Islet of Langerhans (tissue), 1 donor: ENCODE measurements around the gene SECTM1.
A peak's percentile ranks its signal among the peaks of the same experiment; 100 is the strongest.
"Not testable (repeated sequence)": the region's sequence is repeated elsewhere in the genome, so short reads cannot be mapped to it uniquely, and the experiment has no call there.

ENCODE experiments used
- FAIRE-seq: peaks from one replicate; lab custom pipeline; 2011; peaks lifted over from hg19 to GRCh38; lab: Jason Lieb, UNC

The SECTM1 gene

GRCh38 chr17:82369211-82369610 lies 35.6 kb upstream of the SECTM1 start:
- no peak for FAIRE-seq

- no peak for FAIRE-seq
Measured at GRCh38 chr17:82367724-82368524, 34.4 kb upstream of the SECTM1 start.

- FAIRE-seq = no peak
Measured at GRCh38 chr17:82366749-82367148, 33.2 kb upstream of the SECTM1 start.

GRCh38 chr17:82365606-82366295 lies 32.2 kb upstream of the SECTM1 start:
- no peak for FAIRE-seq

- no peak for FAIRE-seq
Measured at GRCh38 chr17:82361885-82362633, 28.5 kb upstream of the SECTM1 start.

- not testable (repeated sequence) for FAIRE-seq
Measured at GRCh38 chr17:82359451-82360074, 26.0 kb upstream of the SECTM1 start.

GRCh38 chr17:82358465-82359350 lies 25.1 kb upstream of the SECTM1 start, which contains the start of gene TEX19:
TSS of gene TEX19 (plus strand) at chr17:82359247. CDS start at chr17:82362151, 2,904 bp downstream.
- FAIRE-seq = no peak

GRCh38 chr17:82357394-82357793 lies 23.8 kb upstream of the SECTM1 start:
- no peak for FAIRE-seq

GRCh38 chr17:82356845-82357355 lies 23.3 kb upstream of the SECTM1 start:
- no peak for FAIRE-seq

GRCh38 chr17:82355770-82356427 lies 22.3 kb upstream of the SECTM1 start:
- FAIRE-seq = no peak

GRCh38 chr17:82354804-82355308 lies 21.3 kb upstream of the SECTM1 start:
- FAIRE-seq = no peak

GRCh38 chr17:82353484-82353883 lies 19.9 kb upstream of the SECTM1 start:
- FAIRE-seq = no peak

GRCh38 chr17:82351713-82352488 lies 18.3 kb upstream of the SECTM1 start:
- FAIRE-seq = peak; percentile 36

- no peak for FAIRE-seq
Measured at GRCh38 chr17:82351254-82351712, 17.7 kb upstream of the SECTM1 start.

- FAIRE-seq = no peak
Measured at GRCh38 chr17:82350182-82351030, 16.8 kb upstream of the SECTM1 start.

- no peak for FAIRE-seq
Measured at GRCh38 chr17:82349287-82349701, 15.7 kb upstream of the SECTM1 start.

- no peak for FAIRE-seq
Measured at GRCh38 chr17:82348866-82349265, 15.3 kb upstream of the SECTM1 start.

GRCh38 chr17:82348434-82348833 lies 14.9 kb upstream of the SECTM1 start:
- FAIRE-seq = no peak
